SK-N-SH (cell line): ENCODE data around the gene OBI1.

ENCODE experiments used
- CHD2 ChIP-seq: fragments of 150-350 bp; IDR thresholded peaks from 2 replicates; pipeline ENCODE4 v1.6.1; 2018; ENCODE audit warnings: low read length; ENCODE audit not compliant: partially characterized antibody
- EP300 ChIP-seq, 2 experiments: IDR thresholded peaks; 2 replicates each; pipeline versions ENCODE4 v1.4.0 to v1.6.1; 2012; ENCODE audit warnings: borderline replicate concordance in 1 of 2, low read depth in 1 of 2, low read length in 1 of 2
- FOSL2 ChIP-seq: IDR thresholded peaks from 2 replicates; pipeline ENCODE4 v1.4.0; 2012; ENCODE audit warnings: low read depth, mild to moderate bottlenecking, moderate library complexity, borderline replicate concordance
- FOXJ3 ChIP-seq: sonication (generic); formaldehyde crosslinking; IDR thresholded peaks from 2 replicates; pipeline ENCODE4 v1.5.1; 2020; ENCODE audit warnings: mild to moderate bottlenecking, missing genetic modification reagents
- GABPA ChIP-seq: IDR thresholded peaks from 2 replicates; pipeline ENCODE4 v1.4.0; 2012; ENCODE audit warnings: low read depth, mild to moderate bottlenecking
- MXI1 ChIP-seq: IDR thresholded peaks from 2 replicates; pipeline ENCODE4 v1.6.1; 2012; ENCODE audit warnings: mild to moderate bottlenecking, low read depth, low read length, improper control_type of control experiment
- NFIC ChIP-seq: IDR thresholded peaks from 2 replicates; pipeline ENCODE4 v1.4.0; 2012; ENCODE audit warnings: borderline replicate concordance
- RAD21 ChIP-seq: IDR thresholded peaks from 2 replicates; pipeline ENCODE4 v1.6.1; 2012; ENCODE audit warnings: mild to moderate bottlenecking, low read length
- TAF1 ChIP-seq: IDR thresholded peaks from 2 replicates; pipeline ENCODE4 v1.6.1; 2012; ENCODE audit warnings: low read depth, mild to moderate bottlenecking, low read length, moderate library complexity, borderline replicate concordance
- TCF12 ChIP-seq: IDR thresholded peaks from 2 replicates; pipeline ENCODE4 v1.4.0; 2012
- YY1 ChIP-seq: IDR thresholded peaks from 2 replicates; pipeline ENCODE4 v1.4.0; 2012; ENCODE audit warnings: low read depth, mild to moderate bottlenecking
- TF ChIP-seq, protein P1 (sequence below): fragments of 200-600 bp; sonication (generic); IDR thresholded peaks from 2 replicates; pipeline ENCODE4 v1.6.1; 2017; ENCODE audit warnings: antibody characterized with exemption, mild to moderate bottlenecking, moderate library complexity
- TF ChIP-seq, protein P2 (sequence below): IDR thresholded peaks from 2 replicates; pipeline ENCODE4 v1.4.0; 2012; ENCODE audit warnings: low read depth
- TF ChIP-seq, protein P3 (sequence below): IDR thresholded peaks from 2 replicates; pipeline ENCODE4 v1.4.0; 2012; ENCODE audit warnings: low read depth, borderline replicate concordance

DNA sequence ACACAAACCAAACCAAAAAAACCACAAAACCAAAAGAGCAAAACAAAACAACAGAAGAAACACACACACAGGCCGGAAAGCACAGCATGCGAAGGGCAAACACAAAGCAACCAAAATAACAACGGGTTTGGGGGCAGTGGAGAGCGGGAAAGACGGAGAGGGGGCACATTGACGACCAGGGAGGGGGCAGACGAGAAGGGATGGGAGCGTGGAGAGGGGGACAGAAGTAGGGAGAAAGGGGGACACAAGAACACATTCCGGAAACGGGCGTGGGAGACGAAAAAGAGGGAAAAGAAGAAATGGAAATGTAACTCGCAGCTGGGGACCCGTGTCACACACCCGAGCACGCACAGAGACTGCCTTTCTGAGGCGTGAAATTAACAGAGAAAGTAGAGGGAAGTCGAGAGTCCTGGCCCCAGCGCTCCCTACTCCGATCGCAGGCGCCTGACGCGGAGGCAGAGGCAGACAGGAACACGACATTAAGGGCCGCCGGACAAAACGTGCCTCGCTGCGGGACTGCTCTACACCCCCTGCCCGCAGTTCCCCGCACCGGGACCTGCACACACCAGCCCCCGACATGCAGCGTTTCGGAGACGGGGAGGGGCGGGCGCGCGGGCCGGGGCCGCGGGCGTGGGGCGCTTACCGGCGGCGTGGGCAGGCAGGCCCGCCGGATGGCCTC, 56.3 kb downstream of the OBI1 start:
- no peak for TF ChIP-seq EP300 (IDR thresholded peaks at IDR 0.05; ENCODE audit: borderline replicate concordance in 1 of 2, low read depth in 1 of 2, low read length in 1 of 2)
- TF ChIP-seq MXI1: no peak
- TF ChIP-seq, protein P1, sequence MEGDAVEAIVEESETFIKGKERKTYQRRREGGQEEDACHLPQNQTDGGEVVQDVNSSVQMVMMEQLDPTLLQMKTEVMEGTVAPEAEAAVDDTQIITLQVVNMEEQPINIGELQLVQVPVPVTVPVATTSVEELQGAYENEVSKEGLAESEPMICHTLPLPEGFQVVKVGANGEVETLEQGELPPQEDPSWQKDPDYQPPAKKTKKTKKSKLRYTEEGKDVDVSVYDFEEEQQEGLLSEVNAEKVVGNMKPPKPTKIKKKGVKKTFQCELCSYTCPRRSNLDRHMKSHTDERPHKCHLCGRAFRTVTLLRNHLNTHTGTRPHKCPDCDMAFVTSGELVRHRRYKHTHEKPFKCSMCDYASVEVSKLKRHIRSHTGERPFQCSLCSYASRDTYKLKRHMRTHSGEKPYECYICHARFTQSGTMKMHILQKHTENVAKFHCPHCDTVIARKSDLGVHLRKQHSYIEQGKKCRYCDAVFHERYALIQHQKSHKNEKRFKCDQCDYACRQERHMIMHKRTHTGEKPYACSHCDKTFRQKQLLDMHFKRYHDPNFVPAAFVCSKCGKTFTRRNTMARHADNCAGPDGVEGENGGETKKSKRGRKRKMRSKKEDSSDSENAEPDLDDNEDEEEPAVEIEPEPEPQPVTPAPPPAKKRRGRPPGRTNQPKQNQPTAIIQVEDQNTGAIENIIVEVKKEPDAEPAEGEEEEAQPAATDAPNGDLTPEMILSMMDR: no peak
- TF ChIP-seq, protein P2, sequence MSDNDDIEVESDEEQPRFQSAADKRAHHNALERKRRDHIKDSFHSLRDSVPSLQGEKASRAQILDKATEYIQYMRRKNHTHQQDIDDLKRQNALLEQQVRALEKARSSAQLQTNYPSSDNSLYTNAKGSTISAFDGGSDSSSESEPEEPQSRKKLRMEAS: no peak
- no peak for TF ChIP-seq YY1
- TF ChIP-seq FOSL2: no peak
- no peak for TF ChIP-seq RAD21
- TF ChIP-seq FOXJ3 (CRISPR knock-in tag): no peak
- TF ChIP-seq CHD2: no peak
- no peak for TF ChIP-seq TAF1
- TF ChIP-seq GABPA: no peak
- TF ChIP-seq, protein P3, sequence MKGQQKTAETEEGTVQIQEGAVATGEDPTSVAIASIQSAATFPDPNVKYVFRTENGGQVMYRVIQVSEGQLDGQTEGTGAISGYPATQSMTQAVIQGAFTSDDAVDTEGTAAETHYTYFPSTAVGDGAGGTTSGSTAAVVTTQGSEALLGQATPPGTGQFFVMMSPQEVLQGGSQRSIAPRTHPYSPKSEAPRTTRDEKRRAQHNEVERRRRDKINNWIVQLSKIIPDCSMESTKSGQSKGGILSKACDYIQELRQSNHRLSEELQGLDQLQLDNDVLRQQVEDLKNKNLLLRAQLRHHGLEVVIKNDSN: no peak
- no peak for TF ChIP-seq NFIC
- TF ChIP-seq TCF12: no peak
